Right atrium auricular region (tissue), 2 donors: ENCODE measurements around the gene MAPK8. TPM values are rescaled to one million over a fixed set of nuclear protein-coding genes. Genes with fewer than 3 reads are reported as not detected.
A peak's percentile ranks its signal among the peaks of the same experiment; 100 is the strongest.

ENCODE experiments used
- DNase-seq: peaks from one replicate; pipeline ENCODE4 v3.0.0-alpha.2; 2019; ENCODE audit warnings: low spot score
- H3K27ac ChIP-seq, 2 donors: fragments of 200-600 bp; sonication (generic); 1 replicate in 1 of 2; 2 replicates in 1 of 2; pipeline ENCODE4 v1.5.1; 2016 to 2019
- H3K27me3 ChIP-seq, 2 donors: fragments of 200-600 bp; sonication (generic); one replicate each; pipeline versions ENCODE4 v1.5.1 to v1.6.0; 2017 to 2019
- H3K36me3 ChIP-seq: fragments of 200-600 bp; sonication (generic); one replicate; pipeline ENCODE4 v1.5.1; 2016
- H3K4me1 ChIP-seq, 2 donors: fragments of 200-600 bp; sonication (generic); one replicate each; pipeline versions ENCODE4 v1.5.1 to v1.6.0; 2017 to 2019
- H3K4me3 ChIP-seq, 2 donors: fragments of 200-600 bp; sonication (generic); 1 replicate in 1 of 2; 2 replicates in 1 of 2; pipeline ENCODE4 v1.5.1; 2017 to 2019; ENCODE audit warnings: mild to moderate bottlenecking in 1 of 2, moderate library complexity in 1 of 2
- H3K9me3 ChIP-seq, 2 donors: fragments of 200-600 bp; sonication (generic); one replicate each; pipeline ENCODE4 v1.5.1; 2019
- CTCF ChIP-seq, 2 donors: fragments of 200-600 bp; sonication (generic); IDR thresholded peaks; one replicate each; pipeline ENCODE4 v1.5.1; 2019; ENCODE audit warnings: antibody characterized with exemption in 2 of 2
- total RNA-seq, 2 donors: library from RNA; depleted of rRNA; stranded (reverse); fragments of >200 nt; gene quantifications; one replicate each; pipeline ENCODE4 v1.1.0, GENCODE V29; 2016

Gene MAPK8
- total RNA-seq, 2 donors from 2014 or later = 22.3 to 26.5 TPM

- peak; percentile 51 for DNase-seq
- no peaks in the 10 kb centered on the region for H3K9me3 ChIP-seq
These were observed 143.2 kb downstream of the MAPK8 start for GRCh38 chr10:48449501-48450232.

GRCh38 chr10:48450233-48450740 lies 143.8 kb downstream of the MAPK8 start:
- Histone ChIP-seq H3K9me3 (no peaks in the 10 kb centered on the region), H3K36me3 (no peaks in the 10 kb centered on the region), H3K4me3 (no peak overlapping the region), H3K4me1 (peaks cover 0 to 5% of the 10 kb centered on the region in 2 donors), H3K27me3 (no peaks in the 10 kb centered on the region), H3K27ac (no peak overlapping the region)
- peak; percentile 47 for DNase-seq
- no peak for TF ChIP-seq CTCF (IDR thresholded peaks at IDR 0.05)

More at GRCh38 chr10:48449501-48450232, 143.2 kb downstream of the MAPK8 start:
- Histone ChIP-seq H3K36me3 (no peaks in the 10 kb centered on the region), H3K4me3 (no peak overlapping the region), H3K27ac (no peak overlapping the region), H3K27me3 (no peaks in the 10 kb centered on the region), H3K4me1 (peaks cover 0 to 5% of the 10 kb centered on the region in 2 donors)
- no peak for TF ChIP-seq CTCF (IDR thresholded peaks at IDR 0.05)

- no peaks in the 10 kb centered on the region for H3K9me3 ChIP-seq
- DNase-seq = peak; percentile 42
- H3K4me3 ChIP-seq = no peak overlapping the region
- no peak overlapping the region for H3K27ac ChIP-seq
- no peak for TF ChIP-seq CTCF (IDR thresholded peaks at IDR 0.05)
- H3K36me3 ChIP-seq = no peaks in the 10 kb centered on the region
- H3K4me1 ChIP-seq = peaks cover 0 to 7% of the 10 kb centered on the region in 2 donors
- no peaks in the 10 kb centered on the region for H3K27me3 ChIP-seq
These were observed 144.4 kb downstream of the MAPK8 start for GRCh38 chr10:48450741-48451466.

- no peaks in the 10 kb centered on the region for H3K27me3 ChIP-seq
- no peak overlapping the region for H3K27ac ChIP-seq
- no peaks in the 10 kb centered on the region for H3K36me3 ChIP-seq
- H3K4me3 ChIP-seq = no peak overlapping the region
- H3K9me3 ChIP-seq = no peaks in the 10 kb centered on the region
- DNase-seq = peak; percentile 47
- no peak for TF ChIP-seq CTCF (IDR thresholded peaks at IDR 0.05)
- H3K4me1 ChIP-seq = peaks cover 0 to 20% of the 10 kb centered on the region in 2 donors
These were observed 145.7 kb downstream of the MAPK8 start for GRCh38 chr10:48451969-48452878.

GRCh38 chr10:48452879-48453412 lies 146.5 kb downstream of the MAPK8 start:
- TF ChIP-seq CTCF (IDR thresholded peaks at IDR 0.05) = no peak
- Histone ChIP-seq H3K9me3 (no peaks in the 10 kb centered on the region), H3K36me3 (no peaks in the 10 kb centered on the region), H3K27me3 (no peaks in the 10 kb centered on the region), H3K27ac (no peak overlapping the region), H3K4me3 (no peak overlapping the region), H3K4me1 (peaks cover 0 to 22% of the 10 kb centered on the region in 2 donors)
- no peak for DNase-seq
